Heart right ventricle (tissue), 16 donors: ENCODE results near the gene AP5S1. TPM values are rescaled to one million over a fixed set of nuclear protein-coding genes. Genes with fewer than 3 reads are reported as not detected.

Experiments
- ATAC-seq, 8 donors: fragments of 200-7000 bp; cut with Tn5 transposase; one replicate each; pipeline ENCODE4 v1.9.1; 2020; ENCODE audit warnings: mild to moderate bottlenecking in 8 of 8, moderate library complexity in 8 of 8, moderate number of reproducible peaks in 1 of 8
- DNase-seq, 2 donors: peaks; one replicate each; pipeline ENCODE4 v3.0.0-alpha.2; 2020
- H3K27ac ChIP-seq, 10 donors: fragments of 200-600 bp; sonication (generic) in 2 of 10; one replicate each; pipeline versions ENCODE4 v1.5.0 to v1.8.0; 2020 to 2022; ENCODE audit warnings: mild to moderate bottlenecking in 3 of 10
- H3K27me3 ChIP-seq, 7 donors: fragments of 200-600 bp; one replicate each; pipeline ENCODE4 v1.8.0; 2021 to 2022; ENCODE audit warnings: mild to moderate bottlenecking in 2 of 7
- H3K36me3 ChIP-seq, 9 donors: fragments of 200-600 bp; sonication (generic) in 1 of 9; one replicate each; pipeline versions ENCODE4 v1.5.0 to v1.8.0; 2020 to 2022; ENCODE audit warnings: mild to moderate bottlenecking in 2 of 9
- H3K4me1 ChIP-seq, 9 donors: fragments of 200-600 bp; sonication (generic) in 1 of 9; one replicate each; pipeline versions ENCODE4 v1.5.0 to v1.8.0; 2020 to 2022; ENCODE audit warnings: mild to moderate bottlenecking in 4 of 9
- H3K4me3 ChIP-seq, 10 donors: fragments of 200-600 bp; sonication (generic) in 2 of 10; one replicate each; pipeline versions ENCODE4 v1.5.0 to v1.8.0; 2020 to 2022; ENCODE audit warnings: mild to moderate bottlenecking in 7 of 10, moderate library complexity in 2 of 10
- H3K9me3 ChIP-seq, 11 donors: fragments of 200-600 bp in 10 of 11; sonication (generic) in 2 of 11; one replicate each; pipeline versions ENCODE4 v1.5.0 to v1.8.0; 2013 to 2022; ENCODE audit warnings: mild to moderate bottlenecking in 2 of 11, control low read depth in 1 of 11, moderate library complexity in 1 of 11
- WGBS, 2 donors: extraction: QIAGEN DNeasy Blood & Tissue Kit; methylation state at CpG; one replicate each; pipeline ENCODE4 v1.1.7; 2013; ENCODE audit warnings: inconsistent platforms in 1 of 2; 5-methylcytosine and 5-hydroxymethylcytosine counted together
- intact Hi-C, 10 donors: fragments of 100-400 bp; cut with DNase I; formaldehyde crosslinking; loops; one replicate each; pipeline versions ENCODE4 v1.11.1 to v1.14.2; 2022
- polyA plus RNA-seq, 2 donors: library from polyadenylated mRNA; stranded (reverse); fragments of 200-250 nt; gene quantifications; one replicate each; pipeline ENCODE4 v1.2.3, GENCODE V29; 2013
- total RNA-seq, 10 donors: library from RNA; stranded (reverse); fragmentation: NEBNext Ultra II Directional in 3 of 10; extraction: Animal tissue kit (Norgen Biotek cat#: 25700) in 3 of 10; gene quantifications; one replicate each; pipeline versions ENCODE4 v1.2.1 to v1.2.4, GENCODE V29; 2021 to 2023
- TF ChIP-seq, protein P1 (sequence below), 9 donors: fragments of 200-600 bp; sonication (generic) in 2 of 9; IDR thresholded peaks; one replicate each; pipeline versions ENCODE4 v1.5.0 to v1.8.0; 2021 to 2022; ENCODE audit warnings: antibody characterized with exemption in 9 of 9, mild to moderate bottlenecking in 5 of 9, moderate library complexity in 1 of 9
- donor health status: Arrhythmogenic right ventricular cardiomyopathy.
- donor health status: ischemic (EF 13 %, LVEDD 7.1; RV severe dilation, severe dysfunction).
- donor health status: healthy with polysubstance abuse.
- donor health status: DM: no; HTN: yes; CAD: no.
- donor health status: DM: no; HTN: no; CAD: no.
- donor health status: ischemic (EF 25% LVEDD 6.9; RV normal size, moderate dysfunction).
- donor health status: ischemic (EF 25% LVEDD 5.7; RV mildly dilated, moderate dysfunction).
- donor health status: healthy.
- donor health status: DM: yes; HTN: yes; CAD: no.
- donor health status: Ischemic cardiomyopathy.
- donor health status: ischemic (EF 35%, LVEDD 5.7; RV mildly dilated, moderate dysfunction).
- donor health status: nonischemic (EF 11% LVEDD 7.7; RV severe dilation, severe dysfunction).
- donor health status: DM: yes; HTN: yes; CAD: no.
- donor health status: PGD.
- donor health status: ischemic (EF 29% LVEDD 5.4; RV normal size, mild dysfunction).
- donor health status: nonischemic (EF 23%, LVEDD 6.1; RV moderate dilation, normal function).

Gene AP5S1
- total and polyA plus RNA-seq, 12 donors = 7.2 to 17.5 (median 14.5) TPM

DNA sequence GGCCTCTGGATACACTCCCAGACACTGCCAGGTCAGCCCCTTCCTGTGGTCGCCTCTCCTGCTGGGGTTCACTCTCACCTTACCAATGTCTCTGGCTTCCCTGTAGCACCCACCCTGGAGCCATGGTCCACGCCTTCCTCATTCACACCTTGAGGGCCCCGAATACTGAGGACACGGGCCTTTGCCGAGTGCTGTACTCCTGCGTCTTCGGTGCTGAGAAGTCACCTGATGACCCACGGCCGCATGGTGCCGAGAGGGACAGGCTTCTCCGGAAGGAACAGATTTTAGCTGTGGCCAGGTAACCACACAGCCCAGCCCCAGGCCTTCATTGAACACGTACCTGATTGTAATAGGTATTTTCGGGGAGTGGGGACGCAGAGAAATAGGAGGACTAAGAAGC lies 1.6 kb downstream of the AP5S1 start:
- no peak for DNase-seq
- H3K4me1 ChIP-seq = peaks cover 3 to 50% (median 35%) of the 10 kb centered on the region in 9 donors
- H3K36me3 ChIP-seq = peaks cover 0 to 50% (median 13%) of the 10 kb centered on the region in 9 donors
- no peaks in the 10 kb centered on the region for H3K27me3 ChIP-seq
- H3K9me3 ChIP-seq = no peaks in the 10 kb centered on the region
- 94 to 97% methylated on average over 14 of the region's 14 CpGs for WGBS, 2 donors
- intact Hi-C loops = loop anchor here in 7 of 10 donors (2.0 to 5.0 kb wide), 4 partner anchors 25 to 40 kb away; partner anchors contain the start of genes CENPB (in 5 of the 7), MAVS (in 1 of the 7) and SPEF1 (in 1 of the 7)
- H3K4me3 ChIP-seq = no peak overlapping the region
- TF ChIP-seq, protein P1, sequence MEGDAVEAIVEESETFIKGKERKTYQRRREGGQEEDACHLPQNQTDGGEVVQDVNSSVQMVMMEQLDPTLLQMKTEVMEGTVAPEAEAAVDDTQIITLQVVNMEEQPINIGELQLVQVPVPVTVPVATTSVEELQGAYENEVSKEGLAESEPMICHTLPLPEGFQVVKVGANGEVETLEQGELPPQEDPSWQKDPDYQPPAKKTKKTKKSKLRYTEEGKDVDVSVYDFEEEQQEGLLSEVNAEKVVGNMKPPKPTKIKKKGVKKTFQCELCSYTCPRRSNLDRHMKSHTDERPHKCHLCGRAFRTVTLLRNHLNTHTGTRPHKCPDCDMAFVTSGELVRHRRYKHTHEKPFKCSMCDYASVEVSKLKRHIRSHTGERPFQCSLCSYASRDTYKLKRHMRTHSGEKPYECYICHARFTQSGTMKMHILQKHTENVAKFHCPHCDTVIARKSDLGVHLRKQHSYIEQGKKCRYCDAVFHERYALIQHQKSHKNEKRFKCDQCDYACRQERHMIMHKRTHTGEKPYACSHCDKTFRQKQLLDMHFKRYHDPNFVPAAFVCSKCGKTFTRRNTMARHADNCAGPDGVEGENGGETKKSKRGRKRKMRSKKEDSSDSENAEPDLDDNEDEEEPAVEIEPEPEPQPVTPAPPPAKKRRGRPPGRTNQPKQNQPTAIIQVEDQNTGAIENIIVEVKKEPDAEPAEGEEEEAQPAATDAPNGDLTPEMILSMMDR (IDR thresholded peaks at IDR 0.05) = no peak
- peak overlapping the region in 2 of 10 donors; percentile 98 to 99 for H3K27ac ChIP-seq
- no peak for ATAC-seq

DNA sequence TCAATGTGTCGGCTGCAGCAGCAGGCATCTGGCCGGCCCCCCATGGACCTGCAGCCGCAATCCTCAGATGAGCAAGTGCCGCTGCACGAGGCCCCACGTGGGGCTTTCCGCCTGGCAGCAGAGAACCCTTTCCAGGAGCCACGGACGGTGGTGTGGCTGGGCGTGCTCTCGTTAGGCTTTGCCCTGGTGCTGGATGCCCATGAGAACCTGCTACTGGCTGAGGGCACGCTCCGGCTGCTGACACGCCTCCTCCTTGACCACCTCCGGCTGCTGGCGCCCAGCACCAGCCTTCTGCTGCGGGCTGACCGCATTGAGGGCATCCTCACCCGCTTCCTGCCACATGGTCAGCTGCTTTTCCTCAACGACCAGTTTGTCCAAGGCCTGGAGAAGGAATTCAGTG lies 3.5 kb downstream of the AP5S1 start:
- Histone ChIP-seq H3K4me3 (no peak overlapping the region), H3K4me1 (peaks cover 3 to 38% (median 21%) of the 10 kb centered on the region in 9 donors), H3K9me3 (no peaks in the 10 kb centered on the region), H3K36me3 (peaks cover 0 to 65% (median 13%) of the 10 kb centered on the region in 9 donors), H3K27me3 (no peaks in the 10 kb centered on the region), H3K27ac (no peak overlapping the region)
- 91 to 94% methylated on average over 20 of the region's 20 CpGs for WGBS, 2 donors
- intact Hi-C loops = loop anchor here in 3 of 10 donors (5.0 kb wide), 2 partner anchors 37 to 42 kb away; partner anchors contain the start of genes CENPB (in 2 of the 3) and SPEF1 (in 1 of the 3)
- TF ChIP-seq, protein P1 (IDR thresholded peaks at IDR 0.05) = no peak
- ATAC-seq (no peak), DNase-seq (no peak)

DNA sequence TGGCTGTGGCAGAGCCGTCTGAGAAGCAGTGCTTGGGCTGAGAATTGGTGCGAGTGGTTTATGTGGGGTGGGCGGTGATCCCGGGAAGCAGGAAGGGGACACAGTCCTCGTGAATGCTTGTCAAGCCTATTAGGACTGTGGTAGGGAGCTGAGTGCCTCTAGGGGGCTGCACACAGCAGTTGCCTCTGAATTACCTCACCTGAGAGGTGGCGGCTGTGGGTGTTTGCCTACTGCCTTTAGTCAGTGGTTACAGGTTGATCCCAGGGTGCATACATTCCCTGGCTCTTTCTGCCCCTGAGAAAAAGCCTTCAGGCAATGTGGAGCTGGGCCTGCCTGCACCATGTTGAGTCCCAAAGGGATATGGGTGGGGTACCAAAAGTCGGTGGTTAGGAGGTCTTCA lies 5.2 kb downstream of the AP5S1 start:
- DNase-seq (no peak), ATAC-seq (no peak)
- no peaks in the 10 kb centered on the region for H3K9me3 ChIP-seq
- H3K36me3 ChIP-seq = peaks cover 0 to 73% (median 13%) of the 10 kb centered on the region in 9 donors
- WGBS, 2 donors = 80 to 85% methylated on average over 7 of the region's 7 CpGs
- no peaks in the 10 kb centered on the region for H3K27me3 ChIP-seq
- TF ChIP-seq, protein P1 (IDR thresholded peaks at IDR 0.05) = no peak
- no peak overlapping the region for H3K4me3 ChIP-seq
- intact Hi-C loops = no loop called here
- peaks cover 3 to 27% (median 14%) of the 10 kb centered on the region in 9 donors for H3K4me1 ChIP-seq
- no peak overlapping the region for H3K27ac ChIP-seq

DNA sequence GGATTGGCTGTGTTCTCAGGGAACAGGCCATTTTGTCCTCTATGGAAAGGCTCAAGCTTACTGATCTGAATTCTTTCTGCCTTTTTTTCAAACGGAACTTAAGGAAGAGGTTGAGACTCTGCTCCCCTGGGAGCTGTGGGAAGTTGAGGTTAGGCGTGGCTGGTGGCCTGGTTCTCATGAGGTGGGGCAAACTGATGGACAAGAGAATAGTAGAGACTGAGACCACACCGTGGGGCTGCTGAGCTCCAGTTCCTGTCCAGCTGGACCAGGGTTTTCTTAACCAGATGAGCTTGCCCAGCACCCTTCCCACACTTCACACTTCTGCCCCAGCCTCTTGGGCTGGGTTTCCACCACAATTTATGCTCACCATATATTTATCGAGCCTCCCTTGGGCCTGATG lies 6.1 kb downstream of the AP5S1 start:
- Histone ChIP-seq H3K9me3 (no peaks in the 10 kb centered on the region), H3K36me3 (peaks cover 0 to 73% (median 13%) of the 10 kb centered on the region in 9 donors), H3K4me3 (no peak overlapping the region), H3K4me1 (peaks cover under 1 to 22% (median 9%) of the 10 kb centered on the region in 9 donors), H3K27me3 (no peaks in the 10 kb centered on the region), H3K27ac (peak overlapping the region in 1 of 10 donors; percentile 31)
- no peak for ATAC-seq
- intact Hi-C loops = no loop called here
- TF ChIP-seq, protein P1 (IDR thresholded peaks at IDR 0.05) = no peak
- peak in 1 of 2 donors; percentile 28 for DNase-seq
- WGBS, 2 donors = 54 to 69% methylated on average over 4 of the region's 4 CpGs
